HT-29 (cell line): Measurements from ENCODE around the gene ADCY5. TPM values are rescaled to one million over a fixed set of nuclear protein-coding genes. Genes with fewer than 3 reads are reported as not detected.
A peak's percentile ranks its signal among the peaks of the same experiment; 100 is the strongest.

ENCODE experiments used
- DNase-seq: peaks from one replicate; pipeline ENCODE4 v3.0.0-alpha.2; 2015; ENCODE audit warnings: low spot score
- total RNA-seq: library from RNA; depleted of rRNA; stranded (reverse); fragments of >200 nt; shearing (Covaris generic); gene quantifications from 2 replicates; pipeline ENCODE4 v1.2.3, GENCODE V29; 2014

Gene ADCY5
- total RNA-seq, 1 experiment from 2014 or later: 1.6 TPM

DNA sequence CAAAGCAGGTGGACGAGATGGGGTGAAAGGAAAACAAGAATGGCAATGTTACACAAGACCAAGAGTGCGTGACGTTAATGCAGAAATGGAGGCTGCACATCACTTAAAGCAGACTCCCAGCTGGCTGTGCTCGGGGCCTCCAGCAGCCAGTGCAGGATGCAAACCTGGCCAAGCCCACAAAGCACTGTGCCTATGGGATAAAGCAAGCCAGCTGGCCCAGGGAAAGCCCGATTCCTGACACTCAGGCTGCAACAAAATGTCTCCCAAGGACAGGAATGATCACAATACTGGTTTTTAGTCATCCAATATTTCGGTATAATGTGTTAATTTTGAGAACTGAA lies 161.0 kb downstream of the ADCY5 start:
- DNase-seq: no peak

DNA sequence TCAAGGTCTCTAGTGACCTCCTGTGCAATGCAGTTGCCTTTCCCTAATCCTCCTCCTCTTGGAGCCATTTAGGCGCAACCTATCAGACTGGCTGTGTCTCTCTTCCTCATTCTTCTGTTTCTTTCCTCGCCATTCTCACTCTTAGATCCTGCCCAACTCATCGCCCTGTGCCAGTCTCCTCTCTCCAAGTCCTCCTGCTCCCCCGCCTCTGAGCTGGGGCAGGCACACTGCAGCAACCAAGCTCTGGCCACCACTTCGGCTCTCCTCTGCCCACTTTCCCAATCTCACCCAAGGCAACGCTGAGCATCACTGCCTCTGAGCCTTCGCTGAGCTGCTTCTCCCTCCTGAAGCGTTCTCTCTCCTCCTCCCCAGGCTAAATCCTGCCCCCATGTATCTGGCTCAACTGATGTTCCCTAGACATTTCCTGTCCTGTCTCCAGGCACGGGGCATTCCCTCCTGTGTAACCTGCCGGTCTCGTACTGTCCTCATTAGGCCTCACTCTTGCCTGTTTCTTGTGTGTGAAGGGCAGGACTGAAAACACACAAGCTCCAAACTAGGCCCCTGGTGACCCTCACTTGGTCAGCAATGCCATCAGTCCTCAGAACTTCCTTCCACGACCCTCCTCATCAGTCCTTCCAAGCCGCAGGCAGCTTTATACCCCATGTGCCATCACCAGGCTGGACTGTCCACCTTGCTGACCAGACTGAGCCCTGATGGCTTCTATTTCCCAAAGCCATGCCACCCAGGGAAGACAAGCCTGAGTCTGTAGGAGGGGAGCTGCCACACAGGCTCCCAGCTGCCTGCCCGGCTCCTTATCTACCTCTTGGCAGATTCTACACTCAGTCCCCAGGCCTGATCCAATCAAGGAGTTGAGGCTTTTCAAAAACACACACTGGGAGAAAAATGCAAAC lies 161.6 kb downstream of the ADCY5 start:
- no peak for DNase-seq

- DNase-seq: peak; percentile 82
Observed at GRCh38 chr3:123286308-123287023, 162.4 kb downstream of the ADCY5 start.

DNA sequence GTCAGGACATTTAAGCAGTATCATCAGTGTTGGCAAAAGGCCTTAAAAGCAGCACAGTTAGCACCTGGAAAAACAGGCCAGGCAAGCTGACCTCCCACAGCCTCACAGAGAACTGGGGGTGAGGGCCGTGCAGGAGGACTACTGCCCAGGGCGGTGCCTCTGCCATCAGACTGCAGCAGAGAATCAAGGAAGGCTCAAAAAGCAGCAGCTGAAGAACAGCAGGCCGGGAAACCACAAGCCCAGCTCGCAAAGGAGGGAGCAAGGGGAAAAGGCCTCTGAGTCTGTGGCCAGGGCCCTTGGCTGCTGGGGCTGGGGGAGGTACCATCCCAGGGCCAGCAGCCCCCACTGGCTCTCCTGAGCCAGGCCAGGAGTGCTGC lies 163.0 kb downstream of the ADCY5 start:
- DNase-seq: no peak

DNA sequence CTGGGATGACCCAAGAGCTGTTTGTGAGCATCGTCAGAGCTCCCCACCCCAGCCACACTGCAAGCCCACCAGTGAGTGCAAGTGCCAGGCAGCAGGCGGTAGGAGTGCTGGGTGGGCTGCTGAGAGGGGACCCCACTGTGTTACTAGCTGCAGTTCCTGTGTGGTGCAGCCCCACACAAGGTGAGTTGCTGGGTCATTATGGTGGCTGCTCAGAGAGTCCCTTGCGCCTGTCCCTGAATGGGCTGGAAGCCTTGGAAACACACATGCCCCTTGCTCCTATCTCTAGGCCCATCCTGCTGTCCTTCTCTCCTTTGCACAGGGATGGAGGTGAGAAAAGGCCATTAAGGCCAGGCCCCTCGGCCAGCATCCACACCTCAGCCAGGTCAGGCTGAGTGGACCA lies 163.4 kb downstream of the ADCY5 start:
- no peak for DNase-seq

- no peak for DNase-seq
Observed at GRCh38 chr3:123285066-123285465, 163.8 kb downstream of the ADCY5 start.

DNA sequence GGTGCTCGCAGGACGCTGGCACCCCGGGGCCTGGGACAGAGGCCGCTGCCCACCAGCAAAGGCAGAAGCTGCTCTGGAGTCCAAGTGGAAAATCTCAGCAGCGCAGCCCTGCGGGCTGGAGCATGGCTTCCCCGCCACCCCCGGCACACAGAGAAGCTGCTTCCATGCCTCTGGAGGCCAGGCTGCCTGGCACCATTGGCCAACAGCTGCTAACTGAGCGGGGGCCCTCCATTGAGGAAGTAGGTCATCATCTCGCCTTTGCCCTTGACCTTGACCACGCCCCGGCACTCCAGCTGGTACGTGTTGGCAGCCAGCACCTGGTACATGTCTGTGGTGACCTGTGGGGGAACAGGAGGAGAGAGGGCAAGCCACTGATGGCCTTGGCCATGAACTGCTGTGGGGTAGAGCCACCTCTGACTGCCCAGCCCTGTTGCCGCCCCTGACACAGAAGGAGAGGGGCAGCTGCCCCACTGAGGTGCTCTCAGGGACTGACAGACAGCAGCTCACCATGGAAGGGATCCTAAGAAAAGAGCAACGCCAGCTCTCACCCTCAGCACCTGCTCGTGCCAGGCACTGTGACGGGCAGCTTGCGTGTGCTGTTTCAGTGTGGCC lies 164.4 kb downstream of the ADCY5 start:
- DNase-seq: no peak

DNA sequence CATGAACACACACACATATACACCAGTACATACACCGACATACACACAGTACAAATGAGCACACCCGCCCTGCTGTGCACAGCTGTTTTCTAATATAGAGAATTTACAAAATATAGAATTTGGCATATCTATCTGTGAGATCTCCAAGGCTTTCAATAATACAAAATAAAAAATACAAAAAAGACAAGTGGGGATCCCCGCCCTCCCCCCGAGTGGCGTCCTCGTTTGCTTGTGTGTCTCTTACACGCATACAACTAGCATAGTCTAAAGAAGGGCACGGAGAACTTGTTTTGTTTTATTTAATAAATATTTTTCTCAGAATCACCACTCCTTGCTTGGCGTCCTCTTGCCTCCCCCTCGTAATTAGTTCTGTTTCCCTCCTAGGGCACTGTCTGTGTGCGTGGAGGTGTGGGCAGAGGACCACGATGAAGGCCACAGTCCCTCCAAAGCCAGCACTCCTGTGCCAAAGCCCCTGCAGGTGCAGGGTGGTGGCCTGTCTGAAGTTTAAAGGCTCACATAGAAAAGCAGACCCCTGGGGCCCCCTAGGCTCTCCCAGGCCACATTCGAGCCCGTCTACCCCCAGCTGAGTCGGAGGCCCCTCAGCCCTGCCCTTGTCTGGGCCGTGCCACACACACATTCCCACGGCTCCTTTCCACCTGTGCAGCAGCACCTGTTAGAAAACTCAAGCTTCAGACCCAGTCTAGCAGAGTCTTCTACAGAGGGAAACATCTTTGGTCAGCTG lies 165.1 kb downstream of the ADCY5 start:
- no peak for DNase-seq

GRCh38 chr3:123283074-123283473 lies 165.8 kb downstream of the ADCY5 start:
- no peak for DNase-seq

DNA sequence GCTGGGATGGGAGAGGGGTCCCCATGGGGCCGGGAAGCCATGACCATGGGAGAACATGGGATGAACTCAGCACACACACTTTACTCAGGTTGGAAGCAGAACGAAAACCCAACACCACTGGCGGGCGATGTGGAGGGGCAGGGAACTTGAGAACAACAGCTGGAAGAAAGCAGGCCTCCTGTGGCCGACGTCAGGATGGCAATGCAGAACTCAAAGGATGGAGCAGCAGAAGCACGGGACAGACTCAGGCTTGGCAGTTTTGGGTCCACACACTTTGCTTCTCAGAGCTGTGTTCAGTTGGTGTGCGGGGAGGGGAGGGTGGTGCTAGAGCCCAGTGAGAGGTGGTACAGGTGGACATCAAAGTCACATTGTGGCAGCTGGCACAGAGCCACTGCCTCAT lies 166.4 kb downstream of the ADCY5 start:
- DNase-seq: no peak

GRCh38 chr3:123281929-123282328 lies 167.0 kb downstream of the ADCY5 start:
- no peak for DNase-seq

DNA sequence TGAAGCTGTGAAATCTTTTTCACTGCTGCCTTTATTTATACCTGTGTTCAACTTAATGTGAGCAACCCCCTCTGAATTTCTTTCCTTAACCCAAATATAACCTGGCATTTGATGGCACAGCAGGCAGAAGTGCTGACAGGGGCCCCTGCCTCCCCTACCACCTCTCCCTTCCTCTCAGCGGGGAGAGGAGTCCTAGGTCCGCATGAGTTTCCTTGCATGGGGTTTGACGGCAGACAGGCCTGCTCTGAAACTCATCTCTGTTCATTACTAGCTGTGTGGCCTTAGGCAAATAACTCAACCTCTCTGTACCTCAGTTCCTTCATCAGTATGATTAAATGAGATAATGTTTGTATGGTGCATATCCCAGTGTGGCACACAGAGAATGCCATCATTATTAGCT lies 167.5 kb downstream of the ADCY5 start:
- no peak for DNase-seq

DNA sequence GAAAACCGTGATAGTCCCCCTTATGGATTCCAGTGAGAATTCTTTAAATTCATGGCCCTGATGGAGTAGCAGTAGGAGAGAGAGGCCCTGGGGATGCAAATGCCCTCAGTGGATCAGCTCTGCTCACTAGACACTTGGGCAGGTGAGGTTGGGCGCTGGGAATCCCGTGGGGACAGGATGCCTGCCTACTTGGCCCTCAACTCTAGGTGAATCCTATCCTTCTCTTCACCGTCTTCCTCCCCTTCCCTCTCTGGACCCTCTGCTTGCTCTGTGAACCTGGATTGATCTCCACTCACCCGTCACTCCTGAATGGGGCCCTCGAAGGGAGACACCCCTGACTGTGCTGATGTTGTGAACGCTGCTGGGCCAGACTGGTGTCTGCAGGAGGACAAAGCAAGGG lies 169.8 kb downstream of the ADCY5 start:
- no peak for DNase-seq

- DNase-seq: no peak
Observed at GRCh38 chr3:123278446-123278845, 170.4 kb downstream of the ADCY5 start.

DNA sequence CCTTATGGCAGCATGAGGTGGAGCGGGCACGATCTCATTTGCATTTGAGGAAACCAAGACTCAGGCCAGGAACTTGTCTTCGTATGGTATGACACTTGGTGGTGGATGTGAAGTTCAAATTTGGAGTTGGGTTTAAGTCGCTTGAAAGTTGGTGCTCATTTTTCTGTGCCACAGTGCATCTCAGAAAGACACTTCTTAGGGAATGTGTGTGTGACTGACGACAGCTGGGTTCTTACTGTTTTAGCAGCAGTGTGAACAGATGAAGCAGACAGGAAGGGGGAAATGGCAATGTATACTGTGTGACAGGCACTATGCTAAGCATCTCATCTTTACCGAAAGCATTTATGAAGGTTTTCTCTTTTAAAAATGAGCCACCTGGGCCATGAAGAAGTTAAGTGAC lies 171.8 kb downstream of the ADCY5 start:
- DNase-seq: no peak

- no peak for DNase-seq
Observed at GRCh38 chr3:123276346-123277006, 172.4 kb downstream of the ADCY5 start.

GRCh38 chr3:123275691-123276090 lies 173.2 kb downstream of the ADCY5 start:
- DNase-seq: no peak

- DNase-seq: no peak
Observed at GRCh38 chr3:123272547-123272946, 176.3 kb downstream of the ADCY5 start.

GRCh38 chr3:123271466-123272159 lies 177.3 kb downstream of the ADCY5 start:
- no peak for DNase-seq

DNA sequence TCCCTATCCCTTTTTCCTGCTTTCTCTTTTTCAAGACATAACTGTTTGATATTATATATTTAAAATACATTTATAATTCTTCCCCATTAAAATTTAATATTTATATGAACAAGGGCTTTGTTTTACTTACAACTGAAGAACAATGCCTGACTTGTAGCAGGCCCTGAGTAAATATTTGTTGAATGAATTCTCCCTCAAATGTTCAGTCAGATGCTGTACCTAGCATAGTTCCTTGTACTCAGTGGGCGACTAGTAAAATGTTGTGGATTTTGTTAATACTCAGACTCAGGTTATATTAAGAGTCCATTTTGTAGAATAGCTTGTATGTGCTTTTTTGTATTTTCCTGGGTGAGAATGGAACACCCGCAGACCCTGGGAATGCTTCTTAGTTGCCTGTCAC lies 178.1 kb downstream of the ADCY5 start:
- DNase-seq: no peak

DNA sequence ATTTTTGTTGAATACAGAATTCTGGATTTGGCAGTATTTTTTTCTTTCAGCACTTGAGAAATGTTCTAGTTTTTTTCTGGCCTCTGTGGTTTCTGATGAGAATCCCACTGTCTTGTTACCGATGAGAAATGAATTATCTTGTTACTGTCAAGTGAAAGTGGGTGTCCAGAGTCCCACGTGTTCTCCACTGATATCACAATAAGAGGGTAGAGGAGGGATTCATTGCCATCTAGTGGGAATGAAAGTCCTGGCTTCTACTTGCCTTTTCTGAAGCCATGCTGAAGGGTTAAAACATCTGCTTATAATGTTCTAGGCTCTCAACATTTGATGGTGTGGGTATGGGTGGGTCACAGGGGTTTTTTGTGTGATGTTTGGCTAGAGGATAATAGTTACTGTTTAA lies 181.1 kb downstream of the ADCY5 start:
- DNase-seq: no peak
